GM21717 (cell line): ENCODE results near the gene DHX35.

ENCODE experiments used
- ATAC-seq: cut with Tn5 transposase; IDR thresholded peaks from one replicate; pipeline ENCODE4 v1.9.1; 2021; ENCODE audit warnings: mild to moderate bottlenecking, moderate library complexity; ENCODE audit not compliant: unreplicated experiment

DHX35 gene

GRCh38 chr20:38962044-38962927, at the start of gene DHX35:
Gene DHX35 (plus strand): TSS chr20:38962344. CDS start chr20:38962368, 24 bp downstream.
- peak; percentile 93 for ATAC-seq

GRCh38 chr20:38915355-38915754, 46.8 kb upstream of the DHX35 start:
- no peak for ATAC-seq

- no peak for ATAC-seq
These were observed 44.5 kb upstream of the DHX35 start for GRCh38 chr20:38917657-38918056.

- no peak for ATAC-seq
These were observed 44.0 kb upstream of the DHX35 start for GRCh38 chr20:38918172-38918571.

- ATAC-seq: no peak
These were observed 42.5 kb upstream of the DHX35 start for GRCh38 chr20:38919683-38920082.

- ATAC-seq: no peak
These were observed 41.7 kb upstream of the DHX35 start for GRCh38 chr20:38920411-38920810.

GRCh38 chr20:38920851-38921250, 41.3 kb upstream of the DHX35 start:
- ATAC-seq: no peak

GRCh38 chr20:38924718-38925117, 37.4 kb upstream of the DHX35 start:
- ATAC-seq: no peak

GRCh38 chr20:38926142-38926933, 35.8 kb upstream of the DHX35 start, which contains the start of gene FAM83D:
Gene FAM83D (plus strand): TSS chr20:38926417. CDS start chr20:38926443, 26 bp downstream.
- ATAC-seq: peak; percentile 91

GRCh38 chr20:38926934-38927616, 35.1 kb upstream of the DHX35 start:
- peak; percentile 9 for ATAC-seq

- no peak for ATAC-seq
These were observed 34.1 kb upstream of the DHX35 start for GRCh38 chr20:38927902-38928578.

GRCh38 chr20:38930242-38930569, 31.9 kb upstream of the DHX35 start:
- no peak for ATAC-seq

- ATAC-seq: no peak
These were observed 30.2 kb upstream of the DHX35 start for GRCh38 chr20:38931984-38932383.

GRCh38 chr20:38932457-38933120, 29.6 kb upstream of the DHX35 start:
- no peak for ATAC-seq

- no peak for ATAC-seq
These were observed 27.6 kb upstream of the DHX35 start for GRCh38 chr20:38934530-38934929.

- no peak for ATAC-seq
These were observed 26.9 kb upstream of the DHX35 start for GRCh38 chr20:38935285-38935684.

- ATAC-seq: no peak
These were observed 26.2 kb upstream of the DHX35 start for GRCh38 chr20:38935967-38936407.

GRCh38 chr20:38937000-38937399, 25.1 kb upstream of the DHX35 start:
- no peak for ATAC-seq

- ATAC-seq: no peak
These were observed 24.1 kb upstream of the DHX35 start for GRCh38 chr20:38937978-38938473.

GRCh38 chr20:38939686-38940085, 22.5 kb upstream of the DHX35 start:
- ATAC-seq: no peak
